Measurements from ENCODE around the gene BRCC3. TPM values are rescaled to one million over a fixed set of nuclear protein-coding genes. Genes with fewer than 3 reads are reported as not detected.
"Not testable (repeated sequence)": the region's sequence is repeated elsewhere in the genome, so short reads cannot be mapped to it uniquely, and the experiment has no call there.

BRCC3 gene
- polyA plus RNA-seq, 3 donors, result 23.8 to 29.5 (median 25.7) TPM

DNA sequence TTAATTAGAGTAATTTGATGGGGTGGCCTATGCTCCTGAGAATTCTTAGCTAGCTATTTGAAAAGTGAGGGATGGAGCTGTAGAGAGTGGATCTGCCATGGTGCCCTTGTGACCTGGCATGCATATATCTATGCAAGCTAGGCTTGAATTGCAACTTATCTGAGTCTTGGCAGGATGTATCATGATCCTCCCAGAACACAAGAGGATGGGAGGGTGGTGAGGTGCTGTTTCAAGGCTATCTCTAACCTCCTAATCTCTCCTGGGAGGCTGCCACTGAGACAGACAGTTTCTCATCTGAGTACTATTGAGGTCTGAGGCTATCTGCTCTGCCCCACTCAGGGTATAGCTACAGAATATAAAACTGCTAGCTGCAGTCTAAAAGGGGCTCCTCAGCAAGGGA lies 56.6 kb downstream of the BRCC3 start:
- DNase-seq, result no peak

DNA sequence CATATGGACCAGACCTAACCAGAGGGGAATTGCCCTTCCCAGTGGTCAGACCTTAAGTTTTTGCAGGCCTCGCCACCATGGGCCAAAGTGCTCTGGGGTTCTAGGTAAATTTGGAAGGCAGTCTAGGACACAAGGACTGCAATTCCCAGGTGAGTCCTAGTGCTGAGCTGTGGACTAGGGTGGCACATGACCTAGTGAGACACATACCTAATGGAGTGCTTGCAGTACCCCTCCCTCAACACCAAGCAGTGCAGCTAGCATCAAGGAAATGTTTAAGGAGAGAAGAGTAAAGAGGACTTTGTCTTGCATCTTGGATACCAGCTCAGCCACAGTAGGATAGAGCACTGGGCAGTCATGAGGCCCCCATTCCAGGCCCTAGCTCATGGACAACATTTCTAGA lies 60.8 kb downstream of the BRCC3 start:
- no peak for DNase-seq

DNA sequence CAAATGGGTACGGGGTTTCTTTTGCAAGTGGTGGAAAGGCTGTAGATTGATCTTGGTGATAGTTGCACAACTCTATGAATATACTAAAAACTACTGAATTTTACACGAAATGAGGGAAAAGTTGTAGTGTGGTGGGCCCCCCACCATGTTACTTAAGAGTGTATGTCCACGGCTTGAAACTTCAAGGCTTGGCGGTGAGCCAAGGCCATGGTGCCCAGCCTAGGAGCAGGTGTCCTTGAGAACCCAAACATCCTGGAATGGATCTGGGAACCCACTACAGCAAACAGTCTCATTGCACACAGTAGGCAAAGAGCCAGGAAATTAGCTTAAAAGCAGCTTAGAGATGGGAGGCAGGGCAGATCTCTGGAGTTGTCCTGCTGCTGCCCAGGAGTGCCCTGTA lies 62.9 kb downstream of the BRCC3 start:
- no peak for DNase-seq

DNA sequence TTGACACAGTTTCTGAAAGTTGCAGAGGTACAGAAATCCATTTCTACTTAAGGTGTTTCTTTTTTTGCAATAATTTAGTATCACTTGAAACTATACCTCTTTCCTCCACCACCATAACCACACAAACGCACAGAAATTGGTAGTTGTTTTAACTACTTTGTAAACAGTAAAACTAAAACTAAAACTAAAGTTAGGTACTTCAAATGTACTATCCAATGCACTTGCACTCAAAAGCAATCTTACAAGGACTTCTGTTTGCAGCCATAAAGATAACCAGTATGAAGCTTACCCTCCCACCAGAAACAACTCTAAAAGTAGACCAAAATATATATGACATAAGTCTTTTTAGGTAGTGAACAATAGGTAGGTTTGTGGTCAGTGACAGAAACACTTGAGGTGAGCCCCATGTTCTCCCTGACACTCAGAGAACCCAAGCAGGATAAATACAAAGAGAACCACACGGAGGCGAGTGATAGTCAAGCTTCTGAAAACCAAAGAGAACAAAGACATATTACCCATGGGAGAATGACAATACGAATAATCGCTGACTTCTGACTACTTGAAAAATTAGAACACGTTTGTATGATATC lies 72.7 kb downstream of the BRCC3 start:
- no peak for DNase-seq

DNA sequence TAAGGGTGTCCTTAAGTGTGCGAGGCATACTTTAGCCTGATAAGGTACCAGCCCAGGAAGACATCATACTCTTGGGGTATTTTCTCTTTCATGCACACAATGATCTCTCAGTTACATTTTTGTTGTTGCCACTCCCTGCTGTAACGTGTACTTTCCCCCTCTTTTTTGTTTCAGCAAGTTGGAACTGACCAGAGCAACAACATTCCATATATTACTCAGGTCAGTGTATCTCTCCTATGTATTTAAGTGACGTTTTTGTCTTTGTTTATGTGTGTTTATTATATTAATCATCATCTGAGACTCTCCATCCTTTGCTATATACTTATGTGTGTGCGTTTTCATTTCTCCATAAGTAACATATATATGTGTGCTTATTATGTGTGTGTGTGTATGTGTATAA lies 73.6 kb downstream of the BRCC3 start:
- DNase-seq, result no peak

DNA sequence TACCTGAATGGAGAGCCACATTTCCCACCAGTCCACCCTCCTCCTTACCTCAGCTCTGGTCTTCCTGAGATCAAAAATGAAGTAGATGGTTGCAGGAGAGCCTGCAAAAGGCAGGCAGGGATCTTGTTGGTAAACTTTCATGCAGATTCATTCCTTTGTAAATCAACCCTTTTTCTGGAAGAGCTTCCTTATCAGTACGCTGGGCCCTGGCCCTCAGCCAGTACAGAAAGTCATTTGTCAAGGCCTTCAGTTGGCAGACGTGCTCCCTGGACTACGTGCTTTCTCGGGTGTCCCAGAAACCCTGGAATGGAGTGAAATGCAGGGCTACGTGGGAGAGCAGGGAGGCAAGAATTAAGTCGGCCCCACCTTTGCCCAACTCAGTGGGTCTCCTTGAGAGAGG lies 76.3 kb downstream of the BRCC3 start:
- DNase-seq, result not testable (repeated sequence)

DNA sequence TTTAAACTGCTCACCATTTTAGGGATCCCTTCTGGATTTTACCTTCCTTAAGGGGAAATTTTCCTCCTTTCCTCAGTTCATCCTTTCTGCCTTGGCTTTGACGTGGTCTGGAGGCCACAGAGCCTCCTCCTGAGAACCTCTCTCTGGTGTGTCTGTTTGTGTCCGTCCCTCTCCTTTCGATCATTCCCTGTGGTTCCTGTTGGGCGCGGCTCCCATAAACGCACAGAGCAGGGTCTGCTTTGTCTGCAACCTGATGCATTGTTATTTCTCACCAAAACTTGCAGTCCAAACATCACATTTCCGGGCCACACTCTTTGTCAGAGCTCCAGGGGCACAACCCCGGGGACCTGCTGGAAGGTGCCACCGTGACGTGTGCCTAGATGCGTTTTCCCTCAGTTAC lies 76.9 kb downstream of the BRCC3 start:
- not testable (repeated sequence) for DNase-seq

DNA sequence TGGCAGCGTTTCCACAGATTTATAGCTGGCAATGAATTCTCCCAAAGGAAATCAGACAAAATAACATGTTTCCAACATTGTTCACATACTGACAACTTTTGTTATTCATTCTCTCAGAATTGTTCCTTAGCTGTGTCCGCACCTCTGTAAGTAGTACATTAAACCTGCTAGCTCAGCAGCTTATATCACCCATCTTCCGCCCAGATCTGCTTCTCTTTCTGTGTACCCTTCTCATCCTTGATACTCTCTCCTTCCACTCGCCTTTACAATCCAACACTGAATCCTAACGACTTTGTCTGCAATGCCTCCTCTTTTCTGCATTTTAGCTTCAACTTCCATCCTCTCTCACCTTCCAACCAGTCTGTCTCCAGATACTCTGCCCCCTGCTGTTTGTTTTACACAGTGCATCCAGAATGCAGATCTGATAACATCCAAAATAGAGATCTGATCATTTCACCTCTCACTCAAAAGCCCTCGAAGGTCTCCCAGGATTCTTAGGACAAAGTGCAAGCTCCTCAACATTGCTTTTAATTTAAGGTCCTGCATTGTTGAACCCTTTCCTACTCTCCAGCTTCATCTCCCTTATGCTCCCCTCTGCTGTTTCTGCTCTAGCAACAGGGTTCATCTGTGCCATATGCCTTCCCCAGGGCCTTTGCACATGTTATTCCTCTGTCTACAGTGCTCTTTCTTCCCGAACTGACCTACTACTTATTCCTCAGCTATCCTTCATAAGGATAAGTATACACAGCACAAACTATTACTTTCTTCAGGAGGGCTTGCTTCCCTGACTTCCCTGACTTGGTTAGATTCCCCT lies 77.6 kb downstream of the BRCC3 start:
- DNase-seq, result no peak

DNA sequence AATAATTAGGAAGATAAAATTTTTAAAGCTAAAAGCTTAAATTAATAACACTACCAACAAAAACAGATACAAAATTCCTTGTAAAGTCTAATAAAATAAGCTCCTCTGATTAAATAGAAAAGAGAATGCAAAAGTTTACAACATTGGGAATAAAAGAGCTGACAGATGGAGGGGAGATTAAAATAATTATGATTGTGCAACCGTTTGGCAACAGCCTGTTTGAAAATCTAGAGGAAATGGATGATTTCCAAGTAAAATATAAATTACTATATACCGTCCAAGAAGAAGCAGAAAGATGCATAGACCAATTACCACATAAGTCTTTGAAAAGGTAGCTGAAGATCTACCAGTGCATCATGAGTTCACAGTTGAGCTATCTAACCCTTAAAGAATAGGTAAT lies 98.6 kb downstream of the BRCC3 start:
- no peak for DNase-seq

Other genes with a start within 250 kb of the BRCC3 start
- gene SMIM9, start 236.8 kb upstream of the BRCC3 start, polyA plus RNA-seq (ENCODE audit: insufficient read length in 3 of 3), result not detected
- 10 to 100 TPM; 11.9 to 23.4 (median 15.5) TPM for gene F8A1, start 185.2 kb upstream of the BRCC3 start, polyA plus RNA-seq (ENCODE audit: insufficient read length in 3 of 3)
- gene F8, start 48.8 kb upstream of the BRCC3 start, polyA plus RNA-seq (ENCODE audit: insufficient read length in 3 of 3), result 10 to 100 TPM; 12.0 to 14.2 (median 13.3) TPM
- gene FUNDC2, start 44.7 kb upstream of the BRCC3 start, polyA plus RNA-seq (ENCODE audit: insufficient read length in 3 of 3), result 100 to 1,000 TPM; 100 to 121 (median 110) TPM
- gene CMC4, start 372 bp upstream of the BRCC3 start, polyA plus RNA-seq (ENCODE audit: insufficient read length in 3 of 3), result 1 to 10 TPM; 7.1 to 9.7 (median 8.0) TPM
- gene MTCP1, start 372 bp upstream of the BRCC3 start, polyA plus RNA-seq (ENCODE audit: insufficient read length in 3 of 3), result 10 to 100 TPM; 17.9 to 21.2 (median 18.2) TPM
- 10 to 100 TPM; 69.0 to 73.1 (median 69.4) TPM for gene VBP1, start 145.0 kb downstream of the BRCC3 start, polyA plus RNA-seq (ENCODE audit: insufficient read length in 3 of 3)
- 1 to 10 TPM; 2.8 to 2.9 (median 2.8) TPM for gene RAB39B, start 193.0 kb downstream of the BRCC3 start, polyA plus RNA-seq (ENCODE audit: insufficient read length in 3 of 3)

All from renal pelvis (tissue), 4 donors.